GM21528 (cell line): ENCODE results near the gene HTT-AS.
A peak's percentile ranks its signal among the peaks of the same experiment; 100 is the strongest.
"Not testable (repeated sequence)": the region's sequence is repeated elsewhere in the genome, so short reads cannot be mapped to it uniquely, and the experiment has no call there.

ENCODE experiments used
- ATAC-seq: cut with Tn5 transposase; IDR thresholded peaks from one replicate; pipeline ENCODE4 v1.9.1; 2021; ENCODE audit warnings: mild to moderate bottlenecking, moderate library complexity; ENCODE audit not compliant: unreplicated experiment, low FRiP score

HTT-AS gene

DNA sequence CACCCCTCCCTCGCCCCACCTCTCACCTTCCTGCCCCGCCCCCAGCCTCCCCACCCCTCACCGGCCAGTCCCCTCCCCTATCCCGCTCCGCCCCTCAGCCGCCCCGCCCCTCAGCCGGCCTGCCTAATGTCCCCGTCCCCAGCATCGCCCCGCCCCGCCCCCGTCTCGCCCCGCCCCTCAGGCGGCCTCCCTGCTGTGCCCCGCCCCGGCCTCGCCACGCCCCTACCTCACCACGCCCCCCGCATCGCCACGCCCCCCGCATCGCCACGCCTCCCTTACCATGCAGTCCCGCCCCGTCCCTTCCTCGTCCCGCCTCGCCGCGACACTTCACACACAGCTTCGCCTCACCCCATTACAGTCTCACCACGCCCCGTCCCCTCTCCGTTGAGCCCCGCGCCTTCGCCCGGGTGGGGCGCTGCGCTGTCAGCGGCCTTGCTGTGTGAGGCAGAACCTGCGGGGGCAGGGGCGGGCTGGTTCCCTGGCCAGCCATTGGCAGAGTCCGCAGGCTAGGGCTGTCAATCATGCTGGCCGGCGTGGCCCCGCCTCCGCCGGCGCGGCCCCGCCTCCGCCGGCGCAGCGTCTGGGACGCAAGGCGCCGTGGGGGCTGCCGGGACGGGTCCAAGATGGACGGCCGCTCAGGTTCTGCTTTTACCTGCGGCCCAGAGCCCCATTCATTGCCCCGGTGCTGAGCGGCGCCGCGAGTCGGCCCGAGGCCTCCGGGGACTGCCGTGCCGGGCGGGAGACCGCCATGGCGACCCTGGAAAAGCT is at the start of gene HTT-AS, which contains the start of gene HTT:
Gene HTT-AS (minus strand): TSS at position 461 of the 768 bp plus-strand sequence.
Gene HTT (plus strand): TSS at position 604 of the 768 bp plus-strand sequence. CDS start 145 bp downstream, at position 749.
- peak; percentile 77 for ATAC-seq

DNA sequence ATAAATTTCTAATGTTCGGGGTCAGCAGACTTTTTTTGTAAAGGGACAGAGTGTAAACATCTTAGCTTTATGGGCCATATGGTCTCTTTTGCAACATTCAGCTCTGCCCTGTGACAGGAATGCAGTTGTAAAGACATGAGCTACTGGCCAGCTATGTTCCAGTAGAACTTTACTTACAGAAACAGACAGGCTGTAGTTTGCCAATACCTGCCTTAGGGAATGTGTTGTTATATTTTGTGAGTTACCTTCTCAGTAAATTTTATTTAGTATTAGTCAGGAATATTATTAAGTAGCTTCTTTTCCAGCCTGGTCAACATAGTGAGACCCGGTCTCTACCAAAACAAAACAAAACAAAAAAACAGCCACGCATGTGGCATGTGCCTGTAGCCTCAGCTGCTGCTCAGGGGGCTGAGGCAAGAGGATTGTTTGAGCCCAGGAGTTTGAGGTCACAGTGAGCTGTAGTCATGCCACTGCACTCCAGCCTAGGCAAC is 48.9 kb upstream of the HTT-AS start:
- ATAC-seq: no peak

DNA sequence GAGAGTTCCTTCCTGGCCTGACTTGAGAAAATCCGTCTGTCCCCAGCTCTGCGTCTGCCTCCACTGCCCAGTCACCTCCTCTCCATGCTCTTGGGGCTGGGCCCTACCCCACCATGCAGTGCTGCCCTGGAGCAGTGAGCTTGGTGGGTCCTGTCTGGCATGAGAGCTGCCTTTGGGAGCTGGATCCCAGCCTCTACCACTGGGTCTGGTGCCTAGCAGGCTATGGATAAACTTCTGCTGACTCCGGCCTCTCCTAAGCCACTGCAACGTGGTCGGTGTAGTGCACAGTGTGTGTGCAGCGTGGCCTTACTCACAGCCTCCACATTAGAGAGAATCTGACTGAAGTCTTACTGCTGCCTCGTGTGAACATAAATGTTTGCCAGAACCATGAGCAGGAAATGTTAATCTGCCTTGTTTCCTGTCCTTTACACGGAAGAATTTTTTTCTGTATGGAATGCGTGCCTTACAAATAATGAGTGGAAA is 47.8 kb upstream of the HTT-AS start:
- ATAC-seq: no peak

DNA sequence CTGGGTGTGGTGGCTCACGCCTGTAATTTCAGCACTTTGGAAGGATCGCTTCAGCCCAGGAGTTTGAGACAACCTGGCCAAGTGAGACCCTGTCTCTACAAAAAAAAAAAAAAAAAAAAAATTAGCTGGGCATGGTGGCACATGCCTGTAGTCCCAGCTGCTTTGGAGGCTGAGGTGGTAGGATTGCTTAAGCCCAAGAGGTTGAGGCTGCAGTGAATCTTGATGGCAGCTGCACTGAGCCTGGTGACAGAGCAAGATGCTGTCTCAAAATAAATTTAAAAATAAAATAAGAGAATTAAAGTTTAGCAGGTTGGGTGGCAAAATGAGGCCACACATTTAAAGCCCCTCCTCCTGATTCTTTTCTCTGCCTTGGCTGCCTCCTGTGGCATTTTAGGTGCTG is 47.3 kb upstream of the HTT-AS start:
- ATAC-seq: no peak

DNA sequence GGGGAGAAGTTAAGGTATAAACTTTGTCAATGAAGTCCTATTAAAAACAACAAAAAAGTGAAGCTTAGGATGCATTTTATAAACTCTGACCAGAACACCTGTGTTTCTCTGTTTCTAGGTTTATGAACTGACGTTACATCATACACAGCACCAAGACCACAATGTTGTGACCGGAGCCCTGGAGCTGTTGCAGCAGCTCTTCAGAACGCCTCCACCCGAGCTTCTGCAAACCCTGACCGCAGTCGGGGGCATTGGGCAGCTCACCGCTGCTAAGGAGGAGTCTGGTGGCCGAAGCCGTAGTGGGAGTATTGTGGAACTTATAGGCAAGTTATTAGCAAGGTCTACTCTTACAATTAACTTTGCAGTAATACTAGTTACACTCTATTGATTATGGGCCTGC is 46.8 kb upstream of the HTT-AS start:
- no peak for ATAC-seq

DNA sequence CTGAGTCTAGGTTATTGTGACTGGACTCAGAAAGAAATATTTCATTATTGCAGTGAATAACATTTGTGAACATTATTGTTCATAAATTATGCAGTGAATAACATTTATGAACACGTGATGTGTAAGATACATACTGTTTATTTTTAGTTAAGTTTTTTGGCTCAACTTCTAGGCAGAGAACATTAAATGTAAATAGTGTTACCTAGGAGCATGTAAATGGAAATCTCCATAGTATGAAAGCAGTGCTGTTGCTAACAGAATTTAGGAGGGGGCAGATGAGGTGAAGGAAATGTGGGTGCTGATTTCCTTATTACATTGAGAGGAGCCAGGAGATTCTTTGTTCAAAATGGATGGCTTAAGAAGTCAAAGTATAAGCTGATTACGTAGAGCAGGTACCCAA is 45.1 kb upstream of the HTT-AS start:
- no peak for ATAC-seq

DNA sequence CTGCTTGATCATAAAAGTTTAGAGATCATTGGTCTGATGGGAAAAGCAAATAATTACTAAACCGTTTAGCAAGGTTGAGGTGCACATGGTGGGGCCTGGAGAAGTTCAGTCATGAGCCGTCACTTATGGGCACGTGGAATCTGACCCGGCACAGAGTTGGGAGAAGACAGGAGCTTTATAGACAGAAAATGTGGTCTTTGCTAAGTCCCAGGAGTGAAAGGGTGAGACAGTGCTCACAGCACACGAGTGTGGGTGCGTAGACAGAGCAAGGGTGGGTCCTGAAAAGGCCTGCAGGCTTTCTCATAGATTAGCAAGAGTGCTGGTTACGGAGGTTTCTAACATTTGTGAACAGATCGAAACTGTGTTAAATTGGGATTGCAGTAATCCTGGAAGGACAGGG is 44.0 kb upstream of the HTT-AS start:
- ATAC-seq: no peak

DNA sequence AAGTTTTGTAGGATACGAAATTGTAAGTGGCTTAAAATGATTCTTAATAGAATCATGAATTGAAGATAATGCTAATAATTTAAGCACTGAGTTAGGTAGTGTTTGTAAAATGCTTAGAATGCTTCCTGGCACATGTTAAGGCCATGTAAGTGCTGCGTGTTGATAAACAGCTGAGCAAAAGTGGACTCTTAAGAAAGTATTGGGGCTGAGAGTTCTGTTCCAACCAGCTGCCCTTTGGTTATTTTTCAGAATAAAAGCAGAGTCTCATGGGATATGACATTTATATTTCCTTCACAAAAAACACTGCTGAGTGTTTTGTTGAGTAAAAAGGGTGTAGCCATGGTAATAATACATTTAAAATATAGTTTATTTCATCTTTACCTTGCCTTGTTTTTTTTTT is 42.6 kb upstream of the HTT-AS start:
- ATAC-seq: no peak

DNA sequence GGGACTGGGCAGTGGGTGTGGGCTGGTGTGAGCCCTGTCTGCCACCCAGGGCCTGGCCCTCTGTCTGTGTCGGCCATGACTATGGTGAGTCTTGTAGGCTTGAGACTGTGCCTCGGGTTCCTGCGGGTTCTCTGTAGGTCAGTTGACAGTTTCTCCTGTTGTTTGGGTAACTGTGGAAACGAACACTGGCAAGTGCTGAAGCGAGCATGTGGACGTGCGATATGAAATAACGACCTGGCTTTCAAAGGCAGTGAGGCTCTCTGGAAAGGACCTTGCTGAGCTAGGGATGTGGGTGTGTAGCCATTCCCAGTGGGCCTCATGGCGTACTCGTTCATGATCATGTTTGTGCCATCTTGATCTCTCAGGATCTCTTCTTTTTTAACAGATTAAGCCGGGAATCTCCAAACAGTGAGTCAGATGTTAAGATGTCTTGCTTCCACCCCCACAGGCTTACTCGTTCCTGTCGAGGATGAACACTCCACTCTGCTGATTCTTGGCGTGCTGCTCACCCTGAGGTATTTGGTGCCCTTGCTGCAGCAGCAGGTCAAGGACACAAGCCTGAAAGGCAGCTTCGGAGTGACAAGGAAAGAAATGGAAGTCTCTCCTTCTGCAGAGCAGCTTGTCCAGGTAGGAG is 41.4 kb upstream of the HTT-AS start:
- no peak for ATAC-seq

DNA sequence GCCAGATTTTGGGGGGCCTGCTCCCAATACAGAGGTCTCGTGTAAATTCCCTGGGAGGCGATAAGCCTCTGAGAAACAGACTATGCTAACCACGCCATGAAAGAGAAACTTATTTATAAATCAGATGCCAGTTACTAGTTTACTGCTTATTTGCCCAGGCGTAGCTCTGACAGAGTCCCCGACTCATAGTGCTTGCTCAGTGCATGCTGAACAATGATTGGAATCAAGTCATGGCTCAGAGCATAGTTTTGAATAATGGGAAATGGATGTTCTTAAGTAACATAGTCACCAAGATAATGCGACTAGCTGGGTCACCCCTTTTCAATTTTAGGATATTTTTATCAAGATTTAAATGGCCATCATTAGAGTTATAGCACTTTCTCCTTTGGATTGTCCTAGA is 40.0 kb upstream of the HTT-AS start:
- ATAC-seq: no peak

DNA sequence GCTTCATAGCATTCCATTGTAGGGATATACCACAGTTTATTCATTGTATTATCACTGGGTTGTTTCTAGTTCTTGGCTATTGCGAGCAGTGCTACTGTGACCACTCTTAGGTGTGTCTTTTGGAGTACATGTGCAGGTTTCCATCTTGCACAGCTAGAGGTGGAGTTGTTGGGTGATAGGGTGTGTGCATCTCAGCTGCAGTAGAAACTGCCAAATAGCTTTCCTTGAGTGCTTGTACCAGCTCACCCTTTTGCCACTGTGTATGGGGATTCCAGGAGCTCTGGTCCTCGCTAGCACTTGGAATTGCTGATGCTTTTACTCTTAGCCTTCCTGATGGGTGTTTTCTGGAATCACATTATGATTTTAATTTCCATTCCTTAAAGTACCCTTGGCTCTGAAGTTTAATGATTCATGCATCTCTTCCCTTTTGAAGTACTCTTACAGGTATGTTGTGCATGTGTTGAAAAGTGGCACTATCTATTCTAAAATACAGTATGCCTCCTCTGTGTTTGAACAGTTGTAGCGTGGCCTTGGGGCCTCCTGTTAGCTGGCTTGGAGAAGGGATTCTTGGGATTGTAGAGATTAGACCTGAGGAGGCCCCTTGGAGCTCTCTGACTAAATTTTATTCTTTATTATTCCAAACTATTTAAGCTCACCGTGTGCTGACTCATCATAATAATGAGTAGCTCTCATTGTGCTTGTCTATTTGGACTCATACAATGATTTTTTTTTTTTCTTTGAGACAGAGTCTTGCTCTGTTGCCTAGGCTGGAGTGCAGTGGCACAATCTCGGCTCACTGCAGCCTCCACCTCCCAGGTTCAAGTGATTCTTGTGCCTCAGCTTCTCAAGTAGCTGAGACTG is 38.5 kb upstream of the HTT-AS start:
- no peak for ATAC-seq

DNA sequence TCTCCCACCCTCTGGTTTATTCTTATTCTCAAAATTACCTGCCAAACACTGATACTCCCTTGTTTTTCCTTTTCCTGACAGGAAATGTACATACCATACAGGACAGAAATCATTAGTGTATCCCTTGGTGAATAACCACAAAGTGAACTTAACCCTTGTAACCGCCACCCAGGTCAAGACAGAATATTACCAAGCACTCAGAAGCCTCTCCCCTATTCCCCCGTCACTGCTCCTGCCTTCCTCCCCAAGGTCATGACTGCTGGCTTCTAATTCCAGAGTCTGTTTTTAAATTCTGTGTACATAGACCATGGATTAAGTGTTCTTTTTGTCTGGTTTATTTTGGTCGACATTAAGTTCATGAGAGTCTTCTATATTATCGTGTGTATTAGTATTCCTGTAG is 37.9 kb upstream of the HTT-AS start:
- no peak for ATAC-seq

DNA sequence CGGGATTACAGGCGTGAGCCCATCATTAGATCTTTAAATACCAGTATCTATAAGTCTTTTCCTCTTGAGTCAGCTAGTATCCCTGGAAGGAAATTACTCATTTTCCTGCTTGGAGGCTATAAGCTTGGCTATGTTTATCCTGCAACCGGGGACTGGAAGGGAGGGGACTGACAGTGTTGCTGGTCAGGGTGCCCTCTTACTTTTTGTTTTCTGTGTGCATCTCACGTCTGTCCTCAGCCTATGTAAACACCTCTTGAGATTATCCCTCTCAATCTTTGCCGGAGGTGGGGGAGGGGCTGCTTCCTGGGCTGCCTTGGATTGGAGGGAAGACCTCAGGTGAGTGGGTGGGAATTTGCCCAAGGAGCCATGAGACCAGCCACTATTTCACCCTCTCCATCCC is 37.1 kb upstream of the HTT-AS start:
- no peak for ATAC-seq

DNA sequence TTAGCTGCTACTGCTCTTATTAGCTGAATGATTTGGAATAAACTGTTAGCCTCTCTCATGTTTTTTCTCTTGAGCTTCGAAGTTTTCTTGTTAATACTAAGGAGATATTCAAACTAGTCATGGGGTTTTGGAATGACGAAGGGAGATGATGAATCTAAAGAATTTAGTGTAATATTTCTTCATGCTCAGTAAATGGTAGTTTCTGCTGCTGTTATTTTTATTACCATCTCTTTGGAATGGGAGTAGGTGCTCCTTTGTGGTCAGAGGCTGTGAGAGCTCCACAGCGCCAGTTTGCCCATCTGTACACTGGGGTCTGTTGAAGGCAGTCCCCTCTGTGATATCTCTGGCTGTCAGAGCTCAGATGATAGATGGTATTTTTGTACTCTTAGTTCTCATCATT is 33.9 kb upstream of the HTT-AS start:
- ATAC-seq: no peak

DNA sequence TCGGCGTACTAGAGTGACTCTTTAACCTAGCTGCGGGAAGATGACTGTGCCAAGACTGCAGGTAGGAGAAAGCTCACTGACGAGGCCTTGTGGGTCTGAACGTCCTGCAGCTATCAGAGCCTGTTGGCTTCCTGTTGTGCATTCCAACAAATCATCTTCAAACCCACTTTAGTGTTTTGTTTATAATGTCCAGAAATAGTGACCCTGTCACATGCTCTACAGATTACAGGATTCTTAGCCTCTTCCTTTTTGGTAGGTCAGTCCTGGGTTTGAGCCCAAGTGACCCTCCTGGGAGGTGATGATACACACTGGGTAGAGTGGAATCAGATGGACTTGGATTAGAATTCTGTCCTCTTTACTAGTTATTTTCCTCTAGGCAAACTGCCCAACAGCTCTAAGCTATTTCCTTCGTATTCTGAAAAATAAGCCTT is 33.4 kb upstream of the HTT-AS start:
- ATAC-seq: no peak

DNA sequence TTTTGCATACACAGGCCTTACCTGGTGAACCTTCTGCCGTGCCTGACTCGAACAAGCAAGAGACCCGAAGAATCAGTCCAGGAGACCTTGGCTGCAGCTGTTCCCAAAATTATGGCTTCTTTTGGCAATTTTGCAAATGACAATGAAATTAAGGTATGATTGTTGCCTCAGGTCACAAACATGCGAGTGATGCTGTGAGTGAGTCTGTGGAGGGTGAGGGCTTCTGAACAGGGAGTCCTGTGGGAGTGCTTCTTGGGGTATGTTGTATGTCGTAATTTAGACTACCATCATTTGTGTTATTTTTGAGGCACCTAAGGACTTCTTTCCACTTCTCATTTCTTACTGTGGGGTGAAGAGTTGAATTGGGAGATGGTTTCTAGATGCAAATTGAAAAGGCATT is 32.9 kb upstream of the HTT-AS start:
- no peak for ATAC-seq

DNA sequence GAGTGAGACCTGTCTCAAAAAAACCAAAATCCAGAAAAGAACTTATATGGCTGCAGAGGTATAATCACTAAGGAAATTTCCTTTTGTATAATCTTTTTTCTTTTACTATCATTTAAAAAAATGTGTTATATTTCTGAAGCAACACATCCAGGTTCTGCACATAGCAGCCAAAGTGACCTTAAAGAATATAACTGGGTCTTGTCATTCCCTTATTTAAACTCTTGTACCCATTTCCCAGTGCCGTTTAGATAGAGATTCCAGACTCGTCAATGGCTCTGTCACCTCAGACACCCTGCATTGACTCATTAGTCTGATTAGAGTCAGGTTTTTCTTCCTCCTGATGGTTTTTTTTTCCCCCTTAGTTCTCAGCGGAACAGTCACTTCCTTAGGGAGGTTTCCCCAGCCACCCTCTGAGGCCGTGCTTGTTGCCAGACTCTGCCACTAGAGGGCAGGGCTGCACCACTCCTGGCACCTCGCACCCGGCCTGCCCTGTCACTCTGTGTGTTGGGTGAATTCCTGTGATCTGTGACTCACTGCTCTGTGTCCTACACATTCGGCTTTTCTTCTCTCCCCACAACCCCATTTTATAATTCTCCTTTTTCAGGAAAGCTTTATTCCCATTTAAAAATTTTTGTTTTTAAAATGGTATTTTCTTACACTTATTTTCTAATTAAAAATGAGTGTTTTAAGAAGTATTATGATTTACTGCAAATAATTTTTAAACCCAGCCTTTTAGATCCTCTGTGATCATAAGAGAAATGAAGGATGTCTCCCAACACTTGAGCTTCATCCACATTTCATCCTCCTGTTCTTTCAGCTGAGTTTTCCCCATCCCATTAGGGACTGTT is 32.2 kb upstream of the HTT-AS start:
- ATAC-seq: peak; percentile 95

DNA sequence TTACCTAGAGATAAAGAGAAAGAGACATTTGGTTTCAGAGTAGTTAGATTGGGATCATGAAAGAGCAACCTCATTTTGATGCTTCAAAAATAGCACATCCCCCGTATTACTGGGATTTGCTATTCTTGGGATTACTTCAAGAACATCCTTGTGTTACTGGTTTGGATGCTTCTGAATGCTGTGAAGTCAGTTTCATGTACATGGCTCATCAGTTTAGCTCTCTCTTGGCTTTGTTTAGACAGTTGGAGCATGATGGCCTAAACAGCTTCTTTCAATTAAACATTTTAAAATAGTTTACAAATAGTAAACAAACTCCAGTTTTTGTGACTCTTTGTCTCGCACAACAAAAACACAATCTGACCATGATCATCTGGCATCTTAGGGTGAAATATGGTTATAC is 24.0 kb upstream of the HTT-AS start:
- ATAC-seq: no peak

DNA sequence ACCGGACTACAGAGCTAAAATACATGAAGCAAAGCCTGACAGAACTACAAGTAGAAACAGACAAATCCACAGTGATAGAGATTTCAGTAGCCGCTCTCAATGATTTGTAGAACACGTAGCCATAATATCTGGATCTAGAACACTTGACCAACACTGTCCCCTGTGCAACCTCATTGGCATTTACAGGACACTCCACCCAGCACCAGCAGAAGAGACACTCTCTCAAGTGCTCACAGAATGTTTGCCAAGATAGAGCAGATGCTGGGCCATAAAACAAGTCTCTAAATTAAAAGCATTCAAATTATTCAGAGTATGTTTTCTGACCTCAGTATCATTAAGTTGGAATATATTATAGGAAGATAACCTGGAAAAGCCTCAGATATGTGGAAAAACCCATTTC is 21.9 kb upstream of the HTT-AS start:
- no peak for ATAC-seq

DNA sequence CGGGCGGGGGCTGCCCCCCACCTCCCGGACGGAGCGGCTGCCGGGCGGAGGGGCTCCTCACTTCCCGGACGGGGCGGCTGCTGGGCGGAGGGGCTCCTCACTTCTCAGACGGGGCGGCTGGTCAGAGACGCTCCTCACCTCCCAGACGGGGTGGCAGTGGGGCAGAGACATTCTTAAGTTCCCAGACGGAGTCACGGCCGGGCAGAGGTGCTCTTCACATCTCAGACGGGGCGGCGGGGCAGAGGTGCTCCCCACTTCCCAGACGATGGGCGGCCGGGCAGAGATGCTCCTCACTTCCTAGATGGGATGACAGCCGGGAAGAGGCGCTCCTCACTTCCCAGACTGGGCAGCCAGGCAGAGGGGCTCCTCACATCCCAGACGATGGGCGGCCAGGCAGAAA is 20.4 kb upstream of the HTT-AS start:
- not testable (repeated sequence) for ATAC-seq
